H1 (cell line): ENCODE measurements around the gene PRIMA1. TPM values are rescaled to one million over a fixed set of nuclear protein-coding genes. Genes with fewer than 3 reads are reported as not detected.

Source experiments
- CTCF ChIA-PET: fragments of 300-600 bp; sonication (Branson Sonifier 250); formaldehyde crosslinking; loops from one replicate; lab custom pipeline; 2021; ENCODE audit not compliant: partially characterized antibody; lab: Charles Lee
- POLR2A ChIA-PET: fragments of 300-600 bp; sonication (Branson Sonifier 250); formaldehyde crosslinking; loops from one replicate; lab custom pipeline; 2021; ENCODE audit warnings: inconsistent platforms; ENCODE audit not compliant: partially characterized antibody; lab: Charles Lee
- DNase-seq, 2 experiments: peaks; one replicate each; pipeline versions ENCODE4 v3.0.0 to v3.0.0-alpha.2; 2010 to 2022; ENCODE audit warnings: low spot score in 2 of 2, low read depth in 1 of 2, mixed read lengths in 1 of 2
- FAIRE-seq: peaks from 2 replicates; lab custom pipeline; 2011; peaks lifted over from hg19 to GRCh38; lab: Jason Lieb, UNC
- H2AFZ ChIP-seq: 2 replicates; pipeline ENCODE4 v1.8.1; 2012; ENCODE audit warnings: low read length, inconsistent platforms
- H2AK5ac ChIP-seq: 2 replicates; pipeline ENCODE4 v1.6.1; 2013; ENCODE audit warnings: low read depth, low read length
- H2BK120ac ChIP-seq: replicated peaks from 2 replicates; pipeline ENCODE3; 2013; ENCODE audit warnings: low read depth, low read length, inconsistent platforms
- H2BK12ac ChIP-seq: 2 replicates; pipeline ENCODE4 v1.6.1; 2013; ENCODE audit warnings: low read depth, low read length
- H2BK15ac ChIP-seq: 2 replicates; pipeline ENCODE4 v1.6.1; 2013; ENCODE audit warnings: low read length
- H2BK20ac ChIP-seq: 2 replicates; pipeline ENCODE4 v1.6.1; 2013; ENCODE audit warnings: low read length
- H2BK5ac ChIP-seq: 2 replicates; pipeline ENCODE4 v1.6.1; 2013; ENCODE audit warnings: low read depth, low read length
- H3K14ac ChIP-seq: 2 replicates; pipeline ENCODE4 v1.6.1; 2013; ENCODE audit warnings: inconsistent platforms; ENCODE audit not compliant: insufficient read length
- H3K18ac ChIP-seq: 2 replicates; pipeline ENCODE4 v1.6.1; 2013; ENCODE audit warnings: low read length; ENCODE audit errors: extremely low read depth
- H3K23ac ChIP-seq: 2 replicates; pipeline ENCODE4 v1.6.1; 2013; ENCODE audit warnings: inconsistent platforms; ENCODE audit not compliant: insufficient read length
- H3K23me2 ChIP-seq: 2 replicates; pipeline ENCODE4 v1.6.1; 2013; ENCODE audit warnings: low read depth, low read length
- H3K27ac ChIP-seq: 2 replicates; pipeline ENCODE4 v1.6.1; 2011; ENCODE audit warnings: low read depth, low read length, inconsistent platforms
- H3K27me3 ChIP-seq, 4 experiments: replicated peaks in 1 of 4; 1 replicate in 1 of 4; 2 replicates in 3 of 4; pipeline versions ENCODE4 v1.6.1 to v1.8.1; 2011 to 2013; ENCODE audit warnings: low read length in 3 of 4, mild to moderate bottlenecking in 3 of 4, inconsistent platforms in 2 of 4, mixed read lengths in 2 of 4, moderate library complexity in 1 of 4; ENCODE audit not compliant: control insufficient read depth in 3 of 4, insufficient read depth in 3 of 4; ENCODE audit errors: extremely low read depth in 1 of 4
- H3K36me3 ChIP-seq, 4 experiments: 2 replicates each; pipeline versions ENCODE4 v1.6.1 to v1.8.1; 2011 to 2013; ENCODE audit warnings: mild to moderate bottlenecking in 4 of 4, low read length in 3 of 4, moderate library complexity in 2 of 4, control low read depth in 1 of 4, inconsistent platforms in 1 of 4; ENCODE audit not compliant: insufficient read depth in 4 of 4, control insufficient read depth in 2 of 4
- H3K4ac ChIP-seq: replicated peaks from 2 replicates; pipeline ENCODE3; 2013; ENCODE audit warnings: low read length, low read depth, mixed read lengths, inconsistent platforms; ENCODE audit not compliant: insufficient read length
- H3K4me1 ChIP-seq, 4 experiments: replicated peaks in 1 of 4; 1 replicate in 1 of 4; 2 replicates in 3 of 4; pipeline versions ENCODE4 v1.6.1 to v1.8.1; 2011 to 2013; ENCODE audit warnings: low read length in 3 of 4, inconsistent platforms in 2 of 4, mixed read lengths in 1 of 4; ENCODE audit not compliant: insufficient read depth in 4 of 4, control insufficient read depth in 3 of 4
- H3K4me2 ChIP-seq, 2 experiments: 2 replicates each; pipeline versions ENCODE4 v1.6.1 to v1.8.1; 2011 to 2013; ENCODE audit warnings: low read depth in 2 of 2, low read length in 2 of 2, control low read depth in 1 of 2, inconsistent platforms in 1 of 2, mild to moderate bottlenecking in 1 of 2; ENCODE audit not compliant: insufficient read depth in 1 of 2
- H3K4me3 ChIP-seq, 4 experiments: fragments of 200-600, 300-600 bp in 1 of 4; sonication (generic), shearing (Covaris generic), sonication (Bioruptor Twin) in 1 of 4; 2 replicates each; pipeline versions ENCODE4 v1.5.1 to v1.8.1; 2011 to 2016; ENCODE audit warnings: low read length in 4 of 4, low read depth in 3 of 4, control low read depth in 2 of 4, inconsistent platforms in 2 of 4, mild to moderate bottlenecking in 2 of 4, mixed read lengths in 1 of 4, moderate library complexity in 1 of 4; ENCODE audit not compliant: insufficient read depth in 2 of 4; ENCODE audit errors: extremely low read depth in 1 of 4
- H3K56ac ChIP-seq: replicated peaks from 2 replicates; pipeline ENCODE3; 2013; ENCODE audit warnings: low read depth, mild to moderate bottlenecking, mixed read lengths, low read length, inconsistent platforms; ENCODE audit not compliant: insufficient read length
- H3K79me1 ChIP-seq: 2 replicates; pipeline ENCODE4 v1.6.1; 2013; ENCODE audit warnings: low read depth, low read length, control low read depth
- H3K79me2 ChIP-seq, 2 experiments: 2 replicates each; pipeline versions ENCODE4 v1.6.1 to v1.8.1; 2012 to 2013; ENCODE audit warnings: low read length in 2 of 2, mild to moderate bottlenecking in 2 of 2, inconsistent platforms in 1 of 2; ENCODE audit not compliant: insufficient read depth in 2 of 2, control insufficient read depth in 1 of 2
- H3K9ac ChIP-seq, 4 experiments: replicated peaks in 1 of 4; 1 replicate in 1 of 4; 2 replicates in 3 of 4; pipeline versions ENCODE4 v1.6.1 to v1.8.1; 2011 to 2013; ENCODE audit warnings: low read depth in 3 of 4, low read length in 3 of 4, control low read depth in 2 of 4, mild to moderate bottlenecking in 2 of 4, moderate library complexity in 2 of 4, inconsistent platforms in 1 of 4; ENCODE audit errors: extremely low read depth in 1 of 4
- H3K9me3 ChIP-seq, 2 experiments: 2 replicates each; pipeline versions ENCODE4 v1.6.1 to v1.8.1; 2012 to 2013; ENCODE audit warnings: mild to moderate bottlenecking in 2 of 2, moderate library complexity in 2 of 2, control low read depth in 1 of 2, inconsistent platforms in 1 of 2, low read depth in 1 of 2, low read length in 1 of 2, mixed read lengths in 1 of 2; ENCODE audit not compliant: insufficient read depth in 2 of 2
- H4K20me1 ChIP-seq, 2 experiments: replicated peaks in 1 of 2; 2 replicates each; pipeline versions ENCODE3 to v1.8.1; 2011 to 2013; ENCODE audit warnings: inconsistent platforms in 2 of 2, low read length in 2 of 2, mild to moderate bottlenecking in 1 of 2; ENCODE audit not compliant: insufficient read depth in 2 of 2, control insufficient read depth in 1 of 2
- H4K5ac ChIP-seq: 2 replicates; pipeline ENCODE4 v1.6.1; 2013; ENCODE audit warnings: low read length, low read depth, mixed read lengths, inconsistent platforms; ENCODE audit not compliant: insufficient read length
- H4K8ac ChIP-seq: 2 replicates; pipeline ENCODE4 v1.8.0; 2013; ENCODE audit warnings: mild to moderate bottlenecking, moderate library complexity, low read length, inconsistent platforms; ENCODE audit not compliant: insufficient read depth; ENCODE audit errors: extremely low read depth
- H4K91ac ChIP-seq: replicated peaks from 2 replicates; pipeline ENCODE3; 2013; ENCODE audit warnings: low read length, mixed read lengths, inconsistent platforms; ENCODE audit not compliant: insufficient read length
- ASH2L ChIP-seq: fragments of 200-600, 300-600 bp; sonication (generic); IDR thresholded peaks from one replicate; pipeline ENCODE4 v1.7.1; 2017; ENCODE audit warnings: low read length
- BCL11A ChIP-seq, 2 experiments: IDR thresholded peaks; one replicate each; pipeline ENCODE4 v1.6.1; 2011; ENCODE audit warnings: low read depth in 2 of 2, low read length in 2 of 2, mild to moderate bottlenecking in 2 of 2
- JUN ChIP-seq: IDR thresholded peaks from 2 replicates; pipeline ENCODE4 v1.6.1; 2011; ENCODE audit warnings: low read depth, mild to moderate bottlenecking, improper control_type of control experiment, low read length
- JUND ChIP-seq: IDR thresholded peaks from 2 replicates; pipeline ENCODE4 v1.6.1; 2011; ENCODE audit warnings: mild to moderate bottlenecking, improper control_type of control experiment, low read length
- NANOG ChIP-seq: IDR thresholded peaks from 2 replicates; pipeline ENCODE4 v1.6.1; 2011; ENCODE audit warnings: low read length, low read depth, mild to moderate bottlenecking, inconsistent platforms; ENCODE audit not compliant: insufficient read depth, poor library complexity, severe bottlenecking
- PHF8 ChIP-seq: fragments of 200-600 bp; sonication (generic); conservative IDR thresholded peaks from 2 replicates; pipeline ENCODE4 v1.7.1; 2012; ENCODE audit warnings: low read depth, mild to moderate bottlenecking, inconsistent platforms, low read length, moderate library complexity
- SIN3A ChIP-seq, 2 experiments: IDR thresholded peaks in 1 of 2; conservative IDR thresholded peaks in 1 of 2; 2 replicates each; pipeline ENCODE4 v1.6.1; 2011 to 2012; ENCODE audit warnings: low read length in 2 of 2, improper control_type of control experiment in 1 of 2, low read depth in 1 of 2, mild to moderate bottlenecking in 1 of 2
- SIRT6 ChIP-seq: IDR thresholded peaks from one replicate; pipeline ENCODE4 v1.7.1; 2012; ENCODE audit warnings: low read length, inconsistent platforms
- SRF ChIP-seq: IDR thresholded peaks from 2 replicates; pipeline ENCODE4 v1.6.1; 2011; ENCODE audit warnings: mild to moderate bottlenecking, low read depth, low read length, moderate library complexity
- SUZ12 ChIP-seq: fragments of 200-600 bp; sonication (generic); IDR thresholded peaks from 2 replicates; pipeline ENCODE4 v1.6.1; 2012; ENCODE audit warnings: mild to moderate bottlenecking, inconsistent platforms, low read length, moderate library complexity, mixed read lengths
- WGBS, 2 experiments: shearing (Covaris generic) in 1 of 2; methylation state at CpG; one replicate each; pipeline versions ENCODE4 v1.1.6 to v1.1.7; 2013 to 2015; ENCODE audit warnings: low lambda C conversion rate in 2 of 2, mixed read lengths in 2 of 2, inconsistent platforms in 1 of 2, low coverage in 1 of 2, missing lambda C conversion rate in 1 of 2; ENCODE audit not compliant: insufficient replicate concordance in 2 of 2, insufficient coverage in 1 of 2, insufficient read length in 1 of 2; ENCODE audit errors: extremely low coverage in 1 of 2, missing lambda C conversion rate in 1 of 2; 5-methylcytosine and 5-hydroxymethylcytosine counted together
- polyA plus RNA-seq, 7 experiments: library from polyadenylated mRNA; depleted of rRNA in 3 of 7; stranded (reverse) in 5 of 7; unstranded in 2 of 7; fragments of >200 nt in 5 of 7; fragments of 200-250 nt in 2 of 7; gene quantifications; 1 replicate in 5 of 7; 2 replicates in 1 of 7; 4 replicates in 1 of 7; pipeline versions ENCODE4 v1.2.1 to v1.2.3, GENCODE V29; 2011 to 2013; ENCODE audit warnings: missing spikeins in 2 of 7, mixed read lengths in 2 of 7
- total RNA-seq: library from RNA; stranded (reverse); fragmentation: NEBNext Ultra II Directional; extraction: Animal tissue kit (Norgen Biotek cat#: 25700); gene quantifications from 2 replicates; pipeline ENCODE4 v1.2.1, GENCODE V29; 2021
- TF ChIP-seq, protein P1 (sequence below): IDR thresholded peaks from 2 replicates; pipeline ENCODE4 v1.6.1; 2012; ENCODE audit warnings: inconsistent platforms

PRIMA1 gene
- total and polyA plus RNA-seq, 2 of the 8 experiments (the other 6 are each of a cell fraction or from before 2014, with no cell fraction given), result 2.8 to 4.5 TPM

DNA sequence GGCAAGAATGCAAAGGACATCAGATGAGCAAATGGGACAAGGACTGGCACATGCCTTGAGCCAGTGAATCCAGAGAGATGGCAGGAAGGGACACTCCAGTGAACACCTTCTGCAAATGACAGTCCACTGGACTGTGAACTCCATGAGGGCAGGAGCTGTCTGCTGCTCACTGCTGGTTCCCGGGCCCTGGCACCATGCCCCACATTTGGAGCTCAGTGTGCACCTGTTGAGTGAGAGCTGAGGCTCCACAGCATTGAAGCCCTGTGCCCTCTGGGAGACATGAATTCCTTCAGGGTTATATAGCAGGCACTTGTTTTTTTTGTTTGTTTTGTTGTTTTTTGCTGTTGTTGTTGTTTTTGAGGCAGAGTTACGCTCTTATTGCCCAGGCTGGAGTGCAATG, 13.1 kb downstream of the PRIMA1 start:
- no peaks in the 10 kb centered on the region for H3K9me3 ChIP-seq
- no peaks in the 10 kb centered on the region for H3K79me1 ChIP-seq
- no peak overlapping the region for H3K14ac ChIP-seq
- H4K20me1 ChIP-seq, result no peaks in the 10 kb centered on the region
- no peak overlapping the region for H3K56ac ChIP-seq
- no peaks in the 10 kb centered on the region for H3K27me3 ChIP-seq
- no peak overlapping the region for H3K4me3 ChIP-seq
- 95% methylated on average over 2 of the region's 2 CpGs; no CpG with 5 or more reads in 1 of the 2 experiments for WGBS, 2 experiments
- no peak for DNase-seq
- no peak overlapping the region for H2AK5ac ChIP-seq
- H2BK20ac ChIP-seq, result no peak overlapping the region
- H3K79me2 ChIP-seq, result no peaks in the 10 kb centered on the region
- peaks cover 0 to 3% (median 0%) of the 10 kb centered on the region in 4 experiments; a peak in 2 of 7 replicates for H3K4me1 ChIP-seq
- no peak for FAIRE-seq
- H2BK5ac ChIP-seq, result no peak overlapping the region
- H2BK15ac ChIP-seq, result no peak overlapping the region
- no peak overlapping the region for H3K23ac ChIP-seq
- no peak overlapping the region; the same call in 1 of the 2 replicates for H4K8ac ChIP-seq
- no peak overlapping the region for H3K9ac ChIP-seq
- POLR2A ChIA-PET, result no interaction called here
- no peak overlapping the region for H3K18ac ChIP-seq
- no peak overlapping the region for H4K5ac ChIP-seq
- no peak overlapping the region for H3K4ac ChIP-seq
- H2BK120ac ChIP-seq, result no peak overlapping the region
- H3K23me2 ChIP-seq, result no peaks in the 10 kb centered on the region
- H2BK12ac ChIP-seq, result no peak overlapping the region
- CTCF ChIA-PET, result interaction anchor here (0.9 to 2.0 kb wide), 5 partner anchors 15 to 116 kb away, joined by 3 to 5 read pairs (median 4); no protein-coding TSS in a partner anchor
- no peak overlapping the region for H2AFZ ChIP-seq
- no peak overlapping the region for H3K4me2 ChIP-seq
- no peak overlapping the region for H4K91ac ChIP-seq
- no peak overlapping the region for H3K27ac ChIP-seq
- peaks cover 0 to 5% (median 0%) of the 10 kb centered on the region in 4 experiments; a peak in 2 of 8 replicates for H3K36me3 ChIP-seq
- TF ChIP-seq, protein P1, sequence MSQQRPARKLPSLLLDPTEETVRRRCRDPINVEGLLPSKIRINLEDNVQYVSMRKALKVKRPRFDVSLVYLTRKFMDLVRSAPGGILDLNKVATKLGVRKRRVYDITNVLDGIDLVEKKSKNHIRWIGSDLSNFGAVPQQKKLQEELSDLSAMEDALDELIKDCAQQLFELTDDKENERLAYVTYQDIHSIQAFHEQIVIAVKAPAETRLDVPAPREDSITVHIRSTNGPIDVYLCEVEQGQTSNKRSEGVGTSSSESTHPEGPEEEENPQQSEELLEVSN, result no peak
- TF ChIP-seq JUN (no peak), SIN3A (conservative IDR thresholded peaks at IDR 0.05 in 1 of 2, IDR thresholded peaks at IDR 0.05 in 1 of 2; ENCODE audit: low read depth in 1 of 2, low read length in 2 of 2) (no peak), SUZ12 (no peak), NANOG (no peak), ASH2L (no peak), SIRT6 (no peak), SRF (no peak), BCL11A (IDR thresholded peaks at IDR 0.05; ENCODE audit: low read depth in 2 of 2, low read length in 2 of 2) (no peak), JUND (no peak), PHF8 (no peak)
